ENCODE results near the gene TCF3.

The TCF3 gene

GRCh38 chr19:1629256-1629808 is 23.1 kb downstream of the TCF3 start:
- no peak for DNase-seq

DNA sequence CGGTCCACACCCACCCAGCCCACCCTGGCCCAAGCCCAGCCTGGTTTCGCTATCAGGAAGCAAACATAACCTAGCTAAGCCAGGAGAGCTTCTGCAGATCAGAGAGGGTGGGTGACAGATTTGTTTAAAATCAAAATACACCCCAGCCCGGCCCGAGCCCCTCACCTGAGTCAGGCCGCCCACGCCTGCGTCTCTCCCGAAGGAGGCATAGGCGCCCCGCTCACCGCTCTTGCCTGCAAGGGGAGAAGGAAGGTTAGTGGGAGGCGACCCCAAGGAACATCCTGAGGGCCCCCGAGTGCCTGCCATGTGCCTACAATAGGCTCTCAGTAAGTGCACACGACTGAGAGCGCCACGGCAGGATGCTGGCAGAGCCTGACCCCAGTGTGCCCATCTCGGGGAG is 25.2 kb downstream of the TCF3 start:
- no peak for DNase-seq

DNA sequence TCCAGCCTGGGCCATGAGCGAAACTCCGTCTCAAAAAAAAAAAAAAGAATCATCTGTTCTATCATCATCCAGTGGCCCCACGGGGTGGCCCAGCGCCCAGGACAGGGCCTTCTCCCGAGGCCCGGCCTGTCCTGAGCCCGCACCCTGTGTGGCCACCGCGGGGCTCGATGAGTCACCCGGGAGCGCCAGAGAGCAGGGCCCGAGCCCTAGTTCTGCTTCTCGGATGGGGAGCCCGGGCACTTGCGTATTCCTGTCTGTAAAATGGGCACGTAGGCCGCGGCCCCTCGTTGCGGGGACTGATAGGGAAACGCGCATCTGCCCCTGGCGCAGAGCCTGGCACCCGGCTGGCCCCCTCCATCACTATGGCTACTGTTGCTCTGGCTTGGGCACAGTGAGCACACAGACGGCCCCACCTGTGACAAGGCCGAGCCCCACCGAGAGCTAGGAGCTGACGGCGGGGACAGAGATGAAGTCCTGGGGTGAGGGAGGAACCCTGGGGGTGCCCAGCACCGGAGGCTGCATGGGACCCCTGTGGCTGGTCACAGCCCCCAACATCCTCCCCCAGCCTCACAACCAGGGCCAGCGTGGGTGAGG is 25.9 kb downstream of the TCF3 start:
- DNase-seq = no peak

GRCh38 chr19:1624458-1624857 is 28.0 kb downstream of the TCF3 start:
- peak in 1 of 2 donors; percentile 28 for DNase-seq

DNA sequence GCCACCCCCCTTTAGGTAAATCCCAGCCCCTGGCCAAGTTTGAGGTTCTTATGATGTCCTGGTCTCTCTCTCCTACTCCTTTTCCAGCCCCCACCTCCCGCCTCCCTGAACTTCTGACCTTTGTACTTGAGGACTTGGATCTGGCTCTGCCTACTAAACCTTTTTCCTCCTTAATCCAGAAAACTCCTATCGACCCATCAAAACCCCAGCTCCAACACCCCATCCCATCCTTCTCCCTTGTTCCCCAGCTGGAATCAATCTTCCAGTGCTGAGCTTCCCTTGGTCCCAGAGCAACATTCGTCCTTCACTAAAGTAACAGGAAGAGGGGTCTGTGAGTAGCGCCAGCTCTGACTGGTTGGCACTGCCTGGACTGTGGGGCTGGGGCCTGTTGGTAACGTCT is 29.9 kb downstream of the TCF3 start:
- no peak for DNase-seq

DNA sequence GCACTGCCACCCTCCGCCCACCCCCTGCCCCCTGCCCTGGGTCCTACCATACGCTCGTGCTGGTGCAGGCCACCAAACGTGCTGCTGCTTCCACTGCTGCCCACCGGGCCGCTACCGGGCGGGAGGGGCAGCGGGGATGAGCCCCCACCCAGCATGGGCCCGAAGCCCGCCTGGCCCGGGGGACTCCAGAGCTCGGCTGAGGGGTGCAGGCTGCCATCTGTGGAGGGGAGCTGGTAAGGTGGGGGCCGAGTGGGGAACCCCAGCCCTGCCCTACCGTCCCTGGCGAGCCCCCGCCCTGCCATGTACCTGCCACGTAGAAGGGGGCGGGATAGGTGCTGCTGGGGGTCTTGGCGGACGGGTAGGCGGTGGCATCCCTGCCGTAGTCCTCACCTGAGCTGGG is 30.4 kb downstream of the TCF3 start:
- DNase-seq = no peak

GRCh38 chr19:1621574-1621973 is 30.8 kb downstream of the TCF3 start:
- DNase-seq = no peak

DNA sequence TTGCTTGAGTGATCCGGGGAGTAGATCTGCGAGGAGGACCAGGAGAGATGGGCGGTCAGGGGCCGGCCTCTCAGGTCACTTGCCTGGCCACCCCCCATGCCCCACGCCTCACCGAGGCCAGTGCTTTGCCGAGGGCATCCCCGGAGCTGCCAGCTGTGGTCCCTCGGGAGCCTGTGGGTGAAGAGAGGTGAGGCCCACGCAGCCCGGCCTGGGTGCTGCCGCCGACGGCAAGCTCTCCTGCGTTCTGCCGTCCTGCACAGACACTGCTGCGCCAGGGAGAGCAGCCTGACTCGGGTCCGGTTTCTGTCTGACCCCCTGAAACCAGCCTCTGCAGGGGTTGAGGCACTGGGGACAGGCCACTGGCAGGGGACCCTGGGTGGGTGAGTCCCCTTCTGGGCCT is 31.4 kb downstream of the TCF3 start:
- DNase-seq = no peak

- DNase-seq = no peak
Measured at GRCh38 chr19:1620502-1620901, 31.9 kb downstream of the TCF3 start.

DNA sequence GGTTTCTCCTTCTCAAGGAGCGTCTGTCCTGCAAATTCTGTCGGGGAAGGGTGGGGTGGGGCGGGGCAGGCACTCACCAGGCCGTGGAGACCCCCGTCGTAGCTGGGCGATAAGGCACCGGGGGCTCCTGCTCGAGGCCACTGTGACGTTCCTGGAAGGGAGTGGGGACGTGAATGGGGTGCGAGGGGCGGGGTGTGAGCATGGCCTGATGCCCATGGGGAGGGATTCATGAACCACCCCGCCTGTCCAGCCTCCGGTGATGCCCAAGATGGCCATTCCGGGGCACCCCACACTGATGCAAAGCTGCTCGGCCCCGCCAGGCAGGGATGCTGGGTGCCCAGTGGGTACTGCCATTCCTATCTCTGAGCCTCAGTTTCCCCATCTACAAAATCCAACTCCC is 32.7 kb downstream of the TCF3 start:
- no peak for DNase-seq

GRCh38 chr19:1619094-1619439 is 33.3 kb downstream of the TCF3 start:
- DNase-seq = no peak

DNA sequence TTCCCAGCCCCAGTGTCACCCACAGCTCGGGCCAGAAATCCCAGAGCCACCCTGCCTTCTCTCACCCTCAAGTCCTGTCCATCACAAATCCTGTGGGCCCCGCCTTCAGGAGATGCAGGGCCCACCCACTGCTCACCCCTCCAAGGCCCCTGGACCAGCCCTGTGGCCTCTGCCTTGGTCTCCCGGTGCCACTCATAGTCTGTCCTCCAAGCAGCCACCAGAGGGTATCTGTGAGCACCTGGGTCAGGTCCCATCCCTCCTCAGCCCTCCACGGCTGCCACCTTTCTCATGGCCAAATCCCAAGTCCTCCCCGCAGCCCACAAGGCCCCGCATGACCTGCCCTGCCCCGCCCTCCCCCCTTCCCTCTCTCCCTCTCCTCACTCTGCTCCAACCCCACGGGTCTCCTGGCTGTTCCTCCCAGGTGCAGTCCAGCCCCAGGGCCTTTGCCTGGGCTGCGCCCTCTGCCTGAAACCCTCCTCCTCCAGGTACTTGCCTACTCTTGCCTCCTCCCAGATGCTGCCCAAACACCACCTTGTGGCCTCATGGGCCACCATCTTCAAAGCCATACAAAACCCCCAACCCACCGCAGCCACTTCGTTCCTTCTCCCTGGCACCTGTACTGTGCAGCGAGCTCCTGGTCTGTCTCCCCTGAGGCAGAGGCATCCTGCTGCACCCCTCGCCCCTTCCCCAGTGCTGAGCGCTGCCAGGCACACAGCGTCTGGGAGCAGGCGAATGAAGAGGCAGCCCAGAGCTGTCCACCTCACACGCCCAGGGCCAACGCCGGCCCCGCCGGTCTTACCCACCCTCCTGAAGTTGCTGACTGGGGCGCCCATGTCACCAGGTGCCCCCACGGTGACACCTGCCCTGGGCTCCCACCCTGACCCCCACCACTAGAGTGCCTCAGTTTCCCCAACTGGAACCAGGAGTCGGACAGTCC is 34.0 kb downstream of the TCF3 start:
- DNase-seq = no peak

DNA sequence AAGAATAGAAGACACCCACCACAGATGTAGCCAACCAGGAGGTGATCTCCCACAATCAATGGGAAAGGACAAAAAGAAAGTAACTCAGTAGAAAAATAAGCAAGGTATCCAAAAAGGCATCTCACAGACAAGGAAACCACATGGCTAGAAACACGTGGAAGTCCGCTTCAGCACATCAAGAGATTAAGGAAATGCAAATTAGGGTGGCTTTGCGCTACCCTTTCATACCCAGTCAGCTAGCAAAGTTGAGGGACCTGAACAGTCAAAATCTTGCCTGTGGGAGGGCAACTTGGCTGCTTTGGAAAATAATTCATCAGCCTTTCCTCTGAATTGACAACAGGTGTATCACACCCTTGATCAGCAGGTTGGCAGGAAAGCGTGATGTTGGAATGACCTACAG is 35.5 kb downstream of the TCF3 start:
- no peak for DNase-seq

- DNase-seq = no peak
Measured at GRCh38 chr19:1616396-1616795, 36.0 kb downstream of the TCF3 start.

GRCh38 chr19:1615156-1615765 is 37.2 kb downstream of the TCF3 start:
- DNase-seq = no peak

GRCh38 chr19:1613808-1614570 is 38.4 kb downstream of the TCF3 start:
- DNase-seq = no peak

DNA sequence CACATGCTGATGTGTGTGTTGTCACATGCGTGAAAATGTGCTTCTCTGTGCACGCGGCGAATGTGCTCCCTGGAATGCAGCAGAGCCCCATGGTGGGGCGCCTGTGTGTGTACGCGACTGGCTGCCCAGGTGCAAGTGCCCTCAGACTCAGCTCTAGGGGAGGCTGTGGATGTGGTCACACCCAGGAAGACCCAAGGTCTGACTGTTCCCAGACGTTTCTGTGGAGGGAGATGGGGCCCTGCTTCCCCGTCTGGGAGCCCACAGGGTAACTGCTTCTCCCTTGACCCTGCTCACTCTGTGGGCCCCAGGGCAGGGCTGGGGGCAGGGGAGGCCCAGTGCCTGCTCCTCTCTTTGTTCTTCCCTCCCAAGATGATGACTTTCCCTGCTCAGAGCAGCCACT is 39.3 kb downstream of the TCF3 start:
- DNase-seq = no peak

GRCh38 chr19:1612114-1613086 is 40.0 kb downstream of the TCF3 start:
- no peak for DNase-seq

GRCh38 chr19:1611353-1611752 is 41.1 kb downstream of the TCF3 start:
- no peak for DNase-seq

DNA sequence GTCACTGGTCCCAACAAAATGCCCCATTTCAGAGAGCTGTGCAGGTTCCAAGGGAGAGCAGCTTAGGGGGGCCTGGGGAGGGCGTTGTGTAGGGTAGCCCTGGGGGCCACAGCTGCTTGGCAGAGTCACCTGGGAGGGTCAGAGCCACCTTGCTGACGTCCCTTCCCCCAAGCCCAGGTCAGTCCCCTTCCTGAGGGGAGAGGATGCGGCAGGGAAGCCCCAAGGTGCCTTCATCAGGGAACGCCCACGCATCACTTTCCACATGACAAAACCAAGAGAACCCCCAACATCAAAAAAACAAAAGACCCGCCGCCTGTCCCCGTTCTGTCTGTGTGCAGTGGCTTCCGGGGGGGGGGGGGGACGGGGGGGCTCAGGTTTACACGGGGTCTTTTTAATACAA is 41.8 kb downstream of the TCF3 start:
- DNase-seq = no peak

DNA sequence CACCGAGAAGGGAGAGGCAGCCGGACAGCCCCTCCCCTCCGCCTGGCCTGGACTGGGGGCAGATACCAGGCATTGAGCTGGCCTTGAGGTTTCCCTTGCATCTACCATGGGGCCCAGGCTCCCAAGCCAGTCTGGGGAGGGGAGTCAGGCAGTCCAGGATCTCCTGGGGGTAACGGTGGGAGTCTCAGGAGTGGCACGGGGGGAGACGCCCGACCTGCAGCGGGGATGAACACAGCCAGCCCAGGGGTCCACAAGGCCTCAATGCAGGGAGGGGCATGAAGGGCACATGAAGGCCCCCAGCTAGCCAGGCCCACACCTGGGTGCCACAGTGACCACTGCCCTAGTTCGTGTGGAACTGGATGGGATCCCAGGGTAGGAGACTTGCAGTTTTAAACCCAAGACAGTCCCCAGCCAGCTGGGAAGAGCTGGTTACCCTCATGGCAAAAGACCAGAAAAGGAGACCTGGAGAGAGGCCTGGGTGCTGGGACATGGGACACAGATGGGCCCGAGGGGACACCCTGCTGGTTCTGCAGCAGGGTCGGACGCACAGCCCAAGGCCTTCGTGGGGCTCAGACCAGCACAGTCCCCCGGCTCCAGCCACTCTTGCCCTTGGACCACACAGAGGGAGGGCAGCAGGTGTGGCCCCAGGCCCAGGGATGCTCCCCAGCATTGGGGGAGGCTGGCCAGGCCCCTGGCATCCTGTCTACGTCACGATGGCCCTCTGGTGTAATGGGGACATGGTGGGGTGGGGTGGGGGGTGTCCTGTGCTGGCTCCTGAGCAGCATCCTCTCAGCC is 42.5 kb downstream of the TCF3 start:
- no peak for DNase-seq
